Measurements from ENCODE around the gene PAK2. TPM values are rescaled to one million over a fixed set of nuclear protein-coding genes. Genes with fewer than 3 reads are reported as not detected.
"Not testable (repeated sequence)": the region's sequence is repeated elsewhere in the genome, so short reads cannot be mapped to it uniquely, and the experiment has no call there.

Gene PAK2
- total RNA-seq, 2 experiments from 2014 or later: 36.2 to 41.7 TPM

DNA sequence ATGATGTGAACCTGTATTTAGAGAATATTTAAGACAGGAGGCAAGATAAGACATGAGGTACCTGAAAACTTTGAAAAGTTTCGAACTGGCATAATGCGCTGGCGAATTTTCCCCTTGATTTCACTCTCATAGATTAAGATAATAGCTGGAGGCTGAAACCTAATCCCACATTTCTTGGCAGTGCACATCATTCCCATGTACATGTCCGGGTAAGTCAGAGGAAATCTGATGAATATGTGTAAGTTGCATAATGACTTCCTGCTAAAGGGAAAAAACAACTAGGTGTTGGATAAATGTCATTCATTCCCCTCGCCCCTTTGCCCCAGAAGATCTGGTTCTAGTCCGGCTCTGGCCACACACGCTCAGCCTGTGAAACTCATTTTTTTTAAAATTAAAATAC, 31.2 kb upstream of the PAK2 start:
- no peak for TF ChIP-seq CTCF (IDR thresholded peaks at IDR 0.05)
- H3K4me3 ChIP-seq (ENCODE audit: low read length): no peak overlapping the region
- peak overlapping the region; percentile 40 for H3K27ac Mint-ChIP-seq
- H3K36me3 ChIP-seq (ENCODE audit: insufficient read depth, low read length): no peaks in the 10 kb centered on the region
- no peaks in the 10 kb centered on the region for H3K9me3 ChIP-seq (ENCODE audit: control insufficient read depth in 1 of 2, insufficient read depth in 1 of 2, low read length in 2 of 2)
- H3K27me3 Mint-ChIP-seq: no peaks in the 10 kb centered on the region
- H3K4me1 ChIP-seq (ENCODE audit: insufficient read depth, low read length): peaks cover 22% of the 10 kb centered on the region
- CTCF ChIA-PET: interaction anchor here (0.6 to 1.5 kb wide), 5 partner anchors 9 to 235 kb away, joined by 3 to 4 read pairs (median 3); no protein-coding TSS in a partner anchor
- H3K27me3 ChIP-seq (ENCODE audit: control insufficient read depth in 1 of 2, insufficient read depth in 2 of 2, low read length in 2 of 2): no peaks in the 10 kb centered on the region
- ATAC-seq (ENCODE audit: poor library complexity) (no peak), DNase-seq (no peak)
- POLR2A ChIA-PET: interaction anchor here (1.0 kb wide), 1 partner anchor 31 kb away, joined by 3 read pairs; the partner anchor contains the start of gene PAK2
- no peak overlapping the region for H3K27ac ChIP-seq (ENCODE audit: low read depth in 1 of 2, low read length in 2 of 2)
- H3K4me1 Mint-ChIP-seq (ENCODE audit: low read depth): peaks cover 21% of the 10 kb centered on the region
- no peak overlapping the region for H3K4me3 Mint-ChIP-seq
- intact Hi-C loops (cut with DNase I, micrococcal nuclease): no loop called here
- H3K9me3 Mint-ChIP-seq: no peaks in the 10 kb centered on the region
- H3K36me3 Mint-ChIP-seq (ENCODE audit: low read depth): peaks cover 11% of the 10 kb centered on the region

- H3K4me1 ChIP-seq (ENCODE audit: insufficient read depth, low read length): peaks cover 29% of the 10 kb centered on the region
- Mint-ChIP-seq H3K9me3 (no peaks in the 10 kb centered on the region), H3K27me3 (no peaks in the 10 kb centered on the region), H3K27ac (peak within 1 kb of the TSS; percentile 94), H3K4me1 (ENCODE audit: low read depth) (peaks cover 28% of the 10 kb centered on the region), H3K4me3 (peak within 1 kb of the TSS; percentile 93), H3K36me3 (ENCODE audit: low read depth) (peaks cover 11% of the 10 kb centered on the region)
- no peaks in the 10 kb centered on the region for H3K27me3 ChIP-seq (ENCODE audit: control insufficient read depth in 1 of 2, insufficient read depth in 2 of 2, low read length in 2 of 2)
- TF ChIP-seq CTCF (IDR thresholded peaks at IDR 0.05): no peak
- peak within 1 kb of the TSS; percentile 95 to 99 for H3K27ac ChIP-seq (ENCODE audit: low read depth in 1 of 2, low read length in 2 of 2)
- DNase-seq (peak; percentile 66 to 99 (median 86)), ATAC-seq (ENCODE audit: poor library complexity) (peak; percentile 86)
- POLR2A ChIA-PET: interaction anchor here (0.6 to 2.4 kb wide), 11 partner anchors 14 to 427 kb away, joined by 3 to 57 read pairs (median 7); partner anchors contain the start of genes FBXO45, NCBP2, NRROS and PAK2
- CTCF ChIA-PET: interaction anchor here (1.1 to 1.4 kb wide), 3 partner anchors 27 to 28 kb away, joined by 3 read pairs; partner anchors contain the start of gene PAK2
- peak within 1 kb of the TSS; percentile 88 for H3K4me3 ChIP-seq (ENCODE audit: low read length)
- no peaks in the 10 kb centered on the region for H3K9me3 ChIP-seq (ENCODE audit: control insufficient read depth in 1 of 2, insufficient read depth in 1 of 2, low read length in 2 of 2)
- intact Hi-C loops (cut with DNase I, micrococcal nuclease): loop anchor here (1.0 to 10.0 kb wide), 5 partner anchors 27 to 277 kb away; partner anchors contain the start of genes PAK2 (in 2 of the 2) and UBXN7 (in 1 of the 2)
- no peaks in the 10 kb centered on the region for H3K36me3 ChIP-seq (ENCODE audit: insufficient read depth, low read length)
Observed at GRCh38 chr3:196711838-196712513, 27.7 kb upstream of the PAK2 start, which contains the start of the genes CEP19 and PIGX. TSS of gene CEP19 (minus strand) at chr3:196712250. CDS start at chr3:196708657, 3,593 bp downstream. TSS of gene PIGX (plus strand) at chr3:196712377.

- no peaks in the 10 kb centered on the region for H3K9me3 ChIP-seq (ENCODE audit: control insufficient read depth in 1 of 2, insufficient read depth in 1 of 2, low read length in 2 of 2)
- Mint-ChIP-seq H3K4me3 (peak overlapping the region; percentile 92), H3K9me3 (no peaks in the 10 kb centered on the region), H3K27ac (peak overlapping the region; percentile 88), H3K36me3 (ENCODE audit: low read depth) (peaks cover 11% of the 10 kb centered on the region), H3K4me1 (ENCODE audit: low read depth) (peaks cover 28% of the 10 kb centered on the region), H3K27me3 (no peaks in the 10 kb centered on the region)
- ATAC-seq (ENCODE audit: poor library complexity) (peak; percentile 33), DNase-seq (peak; percentile 20 to 89 (median 62))
- ChIA-PET POLR2A (interaction anchor here (0.6 to 2.4 kb wide), 12 partner anchors 14 to 280 kb away, joined by 3 to 57 read pairs (median 6); partner anchors contain the start of genes FBXO45, NCBP2, NRROS and PAK2), CTCF (interaction anchor here (1.1 to 1.4 kb wide), 3 partner anchors 26 to 27 kb away, joined by 3 read pairs; partner anchors contain the start of gene PAK2)
- H3K36me3 ChIP-seq (ENCODE audit: insufficient read depth, low read length): no peaks in the 10 kb centered on the region
- H3K27ac ChIP-seq (ENCODE audit: low read depth in 1 of 2, low read length in 2 of 2): peak overlapping the region; percentile 90 to 99
- TF ChIP-seq CTCF (IDR thresholded peaks at IDR 0.05): no peak
- peak overlapping the region; percentile 88 for H3K4me3 ChIP-seq (ENCODE audit: low read length)
- intact Hi-C loops (cut with DNase I, micrococcal nuclease): loop anchor here (1.0 to 10.0 kb wide), 5 partner anchors 27 to 278 kb away; partner anchors contain the start of genes PAK2 (in 2 of the 2) and UBXN7 (in 1 of the 2)
- peaks cover 29% of the 10 kb centered on the region for H3K4me1 ChIP-seq (ENCODE audit: insufficient read depth, low read length)
- no peaks in the 10 kb centered on the region for H3K27me3 ChIP-seq (ENCODE audit: control insufficient read depth in 1 of 2, insufficient read depth in 2 of 2, low read length in 2 of 2)
Observed at GRCh38 chr3:196712514-196713413, 26.9 kb upstream of the PAK2 start.

DNA sequence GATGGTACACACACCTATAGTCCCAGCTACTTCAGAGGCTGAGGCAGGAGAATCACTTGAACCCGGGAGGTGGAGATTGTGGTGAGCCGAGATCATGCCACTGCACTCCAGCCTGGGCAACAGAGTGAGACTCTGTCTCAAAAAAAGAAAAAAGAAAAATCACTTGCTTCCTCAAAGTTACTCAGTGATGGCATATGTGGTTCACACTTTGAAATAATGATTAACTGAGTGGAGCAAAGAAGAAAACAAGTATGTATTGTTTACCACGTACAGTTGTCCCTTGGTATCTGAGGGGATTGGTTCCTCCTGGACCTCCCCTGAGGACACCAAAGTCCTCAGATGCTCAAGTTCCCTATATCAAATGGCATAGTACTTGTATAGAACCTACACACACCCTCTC, 22.5 kb upstream of the PAK2 start:
- peaks cover 16% of the 10 kb centered on the region for H3K4me1 ChIP-seq (ENCODE audit: insufficient read depth, low read length)
- H3K27ac Mint-ChIP-seq: peak overlapping the region; percentile 12
- H3K9me3 ChIP-seq (ENCODE audit: control insufficient read depth in 1 of 2, insufficient read depth in 1 of 2, low read length in 2 of 2); H3K27ac ChIP-seq (ENCODE audit: low read depth in 1 of 2, low read length in 2 of 2); DNase-seq; ATAC-seq (ENCODE audit: poor library complexity); H3K4me3 ChIP-seq (ENCODE audit: low read length); CTCF ChIA-PET; H3K9me3 Mint-ChIP-seq; H3K4me3 Mint-ChIP-seq; H3K27me3 ChIP-seq (ENCODE audit: control insufficient read depth in 1 of 2, insufficient read depth in 2 of 2, low read length in 2 of 2); H3K27me3 Mint-ChIP-seq; POLR2A ChIA-PET; H3K36me3 ChIP-seq (ENCODE audit: insufficient read depth, low read length): not testable (repeated sequence)
- intact Hi-C loops (cut with DNase I, micrococcal nuclease): loop anchor here (10.0 kb wide), 2 partner anchors 68 to 282 kb away; partner anchors contain the start of gene UBXN7 (in 1 of the 2)
- peaks cover 27% of the 10 kb centered on the region for H3K36me3 Mint-ChIP-seq (ENCODE audit: low read depth)
- peaks cover 20% of the 10 kb centered on the region for H3K4me1 Mint-ChIP-seq (ENCODE audit: low read depth)

Measured in CD4-positive, alpha-beta T cell (primary cell).